ENCODE data around the gene FLAD1.

DNA sequence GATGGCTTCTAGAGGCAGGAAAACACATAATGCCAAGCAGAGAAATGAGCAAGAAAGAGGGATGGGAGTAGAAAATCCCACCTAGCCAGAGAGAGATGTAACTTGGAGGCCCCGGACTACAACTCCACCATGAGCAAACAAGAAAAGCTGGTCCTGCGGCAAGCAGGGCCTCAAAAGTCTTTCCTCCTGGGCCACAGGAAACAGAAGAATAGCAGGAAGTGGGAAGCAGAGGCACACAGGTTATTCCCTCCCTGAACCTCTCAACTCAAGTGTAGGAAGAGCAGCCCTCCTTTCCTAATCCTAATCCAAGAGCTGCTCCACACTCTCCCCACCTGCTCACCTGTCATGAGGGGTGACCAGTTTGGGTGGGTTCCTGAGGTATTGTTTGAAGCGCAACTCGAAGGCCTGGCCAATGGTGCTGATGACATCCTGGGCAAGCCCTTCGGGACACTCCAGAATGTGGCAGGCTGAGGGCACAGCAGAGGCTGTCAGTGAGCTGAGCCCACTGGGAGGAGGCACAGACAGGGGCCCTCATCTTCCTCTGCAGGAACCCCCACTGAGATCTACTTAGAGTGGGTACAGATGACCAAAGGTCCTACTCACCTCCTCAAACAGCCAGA, 15.7 kb upstream of the FLAD1 start:
- TF ChIP-seq CTCF (conservative IDR thresholded peaks at IDR 0.05 in 1 of 2, IDR thresholded peaks at IDR 0.05 in 1 of 2; ENCODE audit: low read depth in 1 of 2, low read length in 2 of 2) (no peak), EZH2 (IDR thresholded peaks at IDR 0.05; ENCODE audit: low read length, missing control alignments) (no peak)

Data from fibroblast of lung (primary cell).